GM12878 (cell line): ENCODE measurements around the gene ITM2C. TPM values are rescaled to one million over a fixed set of nuclear protein-coding genes. Genes with fewer than 3 reads are reported as not detected.

ENCODE experiments used
- ASH2L ChIP-seq: fragments of 300-600, 200-600 bp; sonication (generic); IDR thresholded peaks from 2 replicates; pipeline ENCODE4 v1.6.1; 2017; ENCODE audit warnings: low read depth, mild to moderate bottlenecking, borderline replicate concordance
- BHLHE40 ChIP-seq, 2 experiments: fragments of 450-650 bp in 1 of 2; IDR thresholded peaks; 2 replicates each; pipeline ENCODE4 v1.6.1; 2011 to 2017; ENCODE audit warnings: low read depth in 2 of 2, borderline replicate concordance in 1 of 2, improper control_type of control experiment in 1 of 2, low read length in 1 of 2, mild to moderate bottlenecking in 1 of 2
- CHD2 ChIP-seq: IDR thresholded peaks from 2 replicates; pipeline ENCODE4 v1.6.1; 2011; ENCODE audit warnings: low read depth, low read length, improper control_type of control experiment, borderline replicate concordance
- E2F4 ChIP-seq: IDR thresholded peaks from 2 replicates; pipeline ENCODE4 v1.6.1; 2012; ENCODE audit warnings: low read depth, low read length, improper control_type of control experiment
- FOS ChIP-seq: IDR thresholded peaks from 3 replicates; pipeline ENCODE4 v1.6.1; 2011; ENCODE audit warnings: borderline replicate concordance; ENCODE audit not compliant: insufficient read length; ENCODE audit errors: extremely low read depth
- IRF4 ChIP-seq: IDR thresholded peaks from 2 replicates; pipeline ENCODE4 v1.6.1; 2011; ENCODE audit warnings: low read depth, low read length
- IRF5 ChIP-seq: fragments of 450-650 bp; IDR thresholded peaks from 2 replicates; pipeline ENCODE4 v1.6.1; 2017; ENCODE audit warnings: borderline replicate concordance
- KLF5 ChIP-seq: fragments of 450-650 bp; IDR thresholded peaks from 2 replicates; pipeline ENCODE4 v1.6.1; 2014; ENCODE audit warnings: mild to moderate bottlenecking; ENCODE audit not compliant: partially characterized antibody
- POLR2A ChIP-seq: IDR thresholded peaks from 2 replicates; pipeline ENCODE4 v1.6.1; 2011; ENCODE audit warnings: low read depth, mild to moderate bottlenecking, low read length
- POU2F2 ChIP-seq: IDR thresholded peaks from 3 replicates; pipeline ENCODE4 v1.6.1; 2011; ENCODE audit warnings: low read depth, mild to moderate bottlenecking, low read length, borderline replicate concordance
- SMAD5 ChIP-seq: IDR thresholded peaks from 2 replicates; pipeline ENCODE4 v1.6.1; 2016; ENCODE audit warnings: antibody characterized with exemption, low read depth
- SMC3 ChIP-seq: IDR thresholded peaks from 2 replicates; pipeline ENCODE4 v1.6.1; 2011; ENCODE audit warnings: low read length, improper control_type of control experiment, borderline replicate concordance
- SREBF1 ChIP-seq: IDR thresholded peaks from 2 replicates; pipeline ENCODE4 v1.6.1; 2012; ENCODE audit warnings: mild to moderate bottlenecking, low read length
- SUPT20H ChIP-seq: IDR thresholded peaks from 2 replicates; pipeline ENCODE4 v1.6.1; 2011; ENCODE audit warnings: low read depth, mild to moderate bottlenecking, low read length, moderate library complexity, borderline replicate concordance; ENCODE audit not compliant: control insufficient read depth
- ZBED1 ChIP-seq: IDR thresholded peaks from 2 replicates; pipeline ENCODE4 v1.6.1; 2016; ENCODE audit warnings: borderline replicate concordance
- ZNF384 ChIP-seq: IDR thresholded peaks from 2 replicates; pipeline ENCODE4 v1.6.1; 2012; ENCODE audit warnings: low read depth, mild to moderate bottlenecking, low read length, improper control_type of control experiment, borderline replicate concordance
- polyA plus RNA-seq, 11 experiments: library from polyadenylated mRNA; depleted of rRNA in 4 of 11; unstranded in 6 of 11; stranded (reverse) in 5 of 11; fragments of >200 nt; fragmentation: Nextera tagmentation in 4 of 11; fragmentation: Illumina TruSeq in 1 of 11; extraction: Ambion mirVana in 4 of 11; extraction: Trizol in 1 of 11; gene quantifications; 1 replicate in 1 of 11; 2 replicates in 10 of 11; pipeline versions ENCODE4 v1.2.1 to v1.2.3, GENCODE V29; 2011 to 2016; ENCODE audit warnings: inconsistent platforms in 2 of 11, missing spikeins in 2 of 11, low read depth in 1 of 11
- total RNA-seq, 4 experiments: library from RNA; depleted of rRNA in 3 of 4; stranded (reverse); fragments of >200 nt in 3 of 4; fragmentation: Illumina TruSeq in 1 of 4; extraction: Trizol in 1 of 4; gene quantifications; 2 replicates each; pipeline versions ENCODE4 v1.2.1 to v1.2.3, GENCODE V29; 2013 to 2021
- TF ChIP-seq, protein P1 (sequence below): fragments of 450-650 bp; IDR thresholded peaks from 2 replicates; pipeline ENCODE4 v1.6.1; 2018; ENCODE audit warnings: borderline replicate concordance, mild to moderate bottlenecking; ENCODE audit not compliant: partially characterized antibody
- TF ChIP-seq, protein P2 (sequence below): IDR thresholded peaks from 2 replicates; pipeline ENCODE4 v1.6.1; 2011; ENCODE audit warnings: borderline replicate concordance, low read depth, mild to moderate bottlenecking, moderate library complexity, low read length; ENCODE audit not compliant: insufficient read depth, poor library complexity, severe bottlenecking

ITM2C gene
- total and polyA plus RNA-seq, 10 of the 15 experiments (the other 5 are each of a cell fraction or from before 2014, with no cell fraction given) = 5.4 to 195 (median 149) TPM

DNA sequence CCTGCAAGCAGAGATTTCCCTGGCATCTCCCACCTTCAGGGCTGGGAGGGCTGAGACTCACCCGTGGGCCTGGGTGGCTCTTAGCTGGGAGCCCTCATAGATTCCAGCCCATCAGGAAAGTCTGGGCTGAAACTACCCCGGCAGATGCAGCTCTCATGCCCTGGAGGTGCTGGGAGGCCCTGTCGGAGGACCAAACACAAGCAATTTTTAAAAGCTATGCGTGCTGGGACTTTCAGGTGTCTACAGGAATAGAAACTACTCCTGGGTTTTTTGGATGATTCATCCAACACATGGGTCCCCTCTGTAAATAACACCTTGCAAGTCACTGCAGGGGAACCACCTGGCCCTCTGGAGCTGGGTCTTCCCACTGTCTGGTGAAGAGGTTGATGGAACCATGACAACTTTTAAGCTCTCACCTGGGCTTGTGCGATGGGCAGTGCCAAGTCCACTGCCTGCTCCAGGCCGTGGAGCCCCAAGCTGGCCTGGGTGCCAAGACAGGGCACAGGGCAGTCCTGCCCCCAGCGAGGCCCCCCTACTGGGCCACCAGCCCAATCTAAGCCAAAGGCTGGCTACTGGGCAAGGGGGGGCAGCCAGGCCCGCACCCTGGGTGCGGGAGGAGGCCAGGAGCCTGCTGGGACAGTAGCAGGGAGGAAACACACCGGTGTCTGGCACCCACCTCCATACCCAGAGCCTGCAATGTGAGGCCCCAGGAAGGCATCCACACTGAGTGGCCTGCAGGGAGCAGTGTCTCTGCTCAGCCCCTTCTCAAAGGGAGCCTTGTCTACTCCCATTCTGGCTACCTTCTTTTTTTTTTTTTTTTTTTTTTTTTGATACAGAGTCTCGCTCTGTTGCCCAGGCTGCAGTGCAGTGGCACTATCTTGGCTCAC lies 61.4 kb downstream of the ITM2C start (continued):
- TF ChIP-seq E2F4 (no peak), SMAD5 (peak; percentile 0; the same call in 1 of the 2 replicates), BHLHE40 (IDR thresholded peaks at IDR 0.05; ENCODE audit: borderline replicate concordance in 1 of 2, low read depth in 2 of 2, low read length in 1 of 2) (peak; percentile 66 to 77), IRF5 (no peak), IRF4 (peak; percentile 51; the same call in 1 of the 2 replicates), SREBF1 (no peak), POLR2A (peak; percentile 49; the same call in 1 of the 2 replicates), ZBED1 (no peak), CHD2 (peak; percentile 54; the same call in 1 of the 2 replicates), KLF5 (no peak), SUPT20H (no peak), POU2F2 (0 out of 3 replicates have a peak, but pooled peaks have one; percentile 21), ASH2L (no peak), SMC3 (peak; percentile 18; the same call in 1 of the 2 replicates), FOS (no peak), ZNF384 (peak; percentile 75)
- TF ChIP-seq, protein P1, sequence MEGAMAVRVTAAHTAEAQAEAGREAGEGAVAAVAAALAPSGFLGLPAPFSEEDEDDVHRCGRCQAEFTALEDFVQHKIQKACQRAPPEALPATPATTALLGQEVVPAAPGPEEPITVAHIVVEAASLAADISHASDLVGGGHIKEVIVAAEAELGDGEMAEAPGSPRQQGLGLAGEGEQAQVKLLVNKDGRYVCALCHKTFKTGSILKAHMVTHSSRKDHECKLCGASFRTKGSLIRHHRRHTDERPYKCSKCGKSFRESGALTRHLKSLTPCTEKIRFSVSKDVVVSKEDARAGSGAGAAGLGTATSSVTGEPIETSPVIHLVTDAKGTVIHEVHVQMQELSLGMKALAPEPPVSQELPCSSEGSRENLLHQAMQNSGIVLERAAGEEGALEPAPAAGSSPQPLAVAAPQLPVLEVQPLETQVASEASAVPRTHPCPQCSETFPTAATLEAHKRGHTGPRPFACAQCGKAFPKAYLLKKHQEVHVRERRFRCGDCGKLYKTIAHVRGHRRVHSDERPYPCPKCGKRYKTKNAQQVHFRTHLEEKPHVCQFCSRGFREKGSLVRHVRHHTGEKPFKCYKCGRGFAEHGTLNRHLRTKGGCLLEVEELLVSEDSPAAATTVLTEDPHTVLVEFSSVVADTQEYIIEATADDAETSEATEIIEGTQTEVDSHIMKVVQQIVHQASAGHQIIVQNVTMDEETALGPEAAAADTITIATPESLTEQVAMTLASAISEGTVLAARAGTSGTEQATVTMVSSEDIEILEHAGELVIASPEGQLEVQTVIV = no peak
- TF ChIP-seq, protein P2, sequence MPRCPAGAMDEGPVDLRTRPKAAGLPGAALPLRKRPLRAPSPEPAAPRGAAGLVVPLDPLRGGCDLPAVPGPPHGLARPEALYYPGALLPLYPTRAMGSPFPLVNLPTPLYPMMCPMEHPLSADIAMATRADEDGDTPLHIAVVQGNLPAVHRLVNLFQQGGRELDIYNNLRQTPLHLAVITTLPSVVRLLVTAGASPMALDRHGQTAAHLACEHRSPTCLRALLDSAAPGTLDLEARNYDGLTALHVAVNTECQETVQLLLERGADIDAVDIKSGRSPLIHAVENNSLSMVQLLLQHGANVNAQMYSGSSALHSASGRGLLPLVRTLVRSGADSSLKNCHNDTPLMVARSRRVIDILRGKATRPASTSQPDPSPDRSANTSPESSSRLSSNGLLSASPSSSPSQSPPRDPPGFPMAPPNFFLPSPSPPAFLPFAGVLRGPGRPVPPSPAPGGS = peak; percentile 81
